8988T (cell line): ENCODE results near the gene SRCIN1.

Experiments used
- DNase-seq: peaks from one replicate; pipeline ENCODE4 v3.0.0; 2011

Gene SRCIN1

DNA sequence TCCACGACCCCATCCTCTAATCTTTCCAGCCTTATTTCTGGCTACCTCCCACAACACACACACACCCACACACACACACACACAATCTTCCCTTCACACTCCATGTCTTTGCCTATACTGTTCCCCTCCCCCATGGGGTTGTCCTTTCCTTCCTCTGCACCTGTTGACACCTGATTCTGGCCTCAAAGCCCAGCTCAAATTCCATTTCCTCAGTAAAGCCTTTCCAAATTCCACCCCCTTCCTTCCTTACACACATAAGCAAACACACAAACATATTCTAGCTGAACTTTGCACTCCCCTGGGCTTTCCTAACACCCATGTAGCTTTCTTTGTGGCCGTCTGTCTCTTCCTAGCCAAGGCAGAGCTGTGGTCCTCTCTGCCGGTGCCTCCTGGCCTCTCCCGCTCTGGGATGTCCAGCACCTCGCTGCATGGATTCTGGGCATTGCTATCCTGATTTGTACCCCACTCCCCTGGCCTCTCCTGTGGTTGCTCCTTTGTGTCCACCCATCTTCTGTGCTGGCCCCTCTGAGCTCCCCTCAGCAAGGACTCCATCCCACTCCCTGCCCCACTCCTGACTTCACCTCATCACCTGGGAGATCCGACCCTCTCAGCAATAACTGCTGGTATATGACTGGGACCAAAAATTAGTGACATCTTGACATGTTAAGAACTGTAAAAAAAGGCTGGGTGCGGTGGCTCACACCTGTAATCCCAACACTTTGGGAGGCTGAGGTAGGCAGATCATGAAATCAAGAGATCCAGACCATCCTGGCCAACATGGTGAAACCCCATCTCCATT lies 8.4 kb upstream of the SRCIN1 start:
- DNase-seq, result no peak

DNA sequence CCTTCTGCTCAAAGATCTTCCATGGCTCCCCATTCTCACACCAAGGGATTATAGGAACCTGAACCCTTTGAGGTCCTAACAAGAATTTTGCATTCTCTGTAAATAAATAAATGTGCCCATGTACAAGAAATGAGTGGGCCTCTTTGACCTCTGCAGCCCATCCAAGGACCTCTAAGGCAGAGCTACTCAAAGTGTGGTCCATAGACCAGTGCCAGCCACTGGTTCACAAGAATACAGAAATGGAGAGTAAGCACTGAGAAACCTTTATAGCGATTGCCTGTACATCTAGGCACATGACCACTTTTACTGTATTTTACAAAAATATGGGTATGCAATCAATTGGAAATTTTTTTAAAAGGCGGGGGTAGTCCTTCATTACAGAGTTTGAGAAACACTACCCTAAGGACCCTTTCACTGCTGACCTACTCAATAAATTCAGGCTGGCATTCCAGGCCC lies 7.8 kb upstream of the SRCIN1 start:
- DNase-seq, result no peak

DNA sequence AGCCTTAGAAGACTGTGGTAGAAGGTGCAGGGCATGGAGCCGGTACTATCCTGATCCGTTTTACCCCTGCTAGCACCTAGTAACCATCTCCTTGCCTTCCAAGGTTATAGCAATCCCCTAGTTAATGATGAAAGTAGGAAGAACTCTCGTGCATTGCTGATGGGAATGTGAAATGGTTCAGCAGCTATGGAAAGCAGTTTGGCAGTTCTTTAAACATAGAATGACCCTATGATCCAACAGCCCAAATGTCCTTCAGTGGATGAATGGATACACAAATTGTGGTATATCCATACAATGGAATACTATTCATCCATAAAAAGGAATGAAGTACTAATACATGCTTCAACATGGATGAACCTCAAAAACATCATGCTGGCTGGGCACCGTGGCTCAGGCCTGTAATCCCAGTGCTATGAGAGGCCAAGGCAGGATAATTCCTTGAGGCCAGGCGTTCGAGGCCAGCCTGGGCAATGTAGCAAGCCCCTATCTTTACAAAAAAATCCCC lies 6.2 kb upstream of the SRCIN1 start:
- DNase-seq, result no peak

DNA sequence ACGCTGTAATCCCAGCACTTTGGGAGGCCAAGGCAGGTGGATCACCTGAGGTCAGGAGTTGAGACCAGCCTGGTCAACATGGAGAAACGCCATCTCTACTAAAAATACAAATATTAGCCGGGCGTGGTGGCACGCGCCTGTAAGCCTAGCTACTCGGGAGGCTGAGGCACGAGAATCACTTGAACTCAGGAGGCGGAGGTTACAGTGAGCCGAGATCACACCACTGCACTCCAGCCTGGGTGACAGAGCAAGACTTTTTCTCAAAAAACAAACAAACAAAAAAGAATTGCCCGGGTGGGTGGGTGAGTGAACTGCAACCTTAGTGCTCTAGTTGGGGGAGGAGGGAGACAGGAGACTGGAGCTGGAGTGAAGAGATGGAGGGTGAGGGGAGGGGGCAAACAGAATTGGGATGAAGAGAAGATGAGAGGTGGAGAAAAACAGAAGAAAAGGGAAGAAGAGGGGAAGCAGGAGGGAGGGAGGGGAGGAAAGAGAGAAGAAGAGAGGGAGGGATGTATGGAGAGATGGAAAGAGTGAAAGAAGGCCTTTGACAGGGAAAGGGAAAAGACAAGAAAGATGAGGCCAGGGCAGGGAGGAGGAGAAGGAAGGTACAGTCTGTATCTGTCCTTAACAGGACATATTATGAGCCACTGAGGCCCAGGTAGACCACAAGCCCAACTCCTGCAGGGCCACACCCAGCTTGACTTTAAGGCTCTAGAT lies 5.5 kb upstream of the SRCIN1 start:
- DNase-seq, result no peak

DNA sequence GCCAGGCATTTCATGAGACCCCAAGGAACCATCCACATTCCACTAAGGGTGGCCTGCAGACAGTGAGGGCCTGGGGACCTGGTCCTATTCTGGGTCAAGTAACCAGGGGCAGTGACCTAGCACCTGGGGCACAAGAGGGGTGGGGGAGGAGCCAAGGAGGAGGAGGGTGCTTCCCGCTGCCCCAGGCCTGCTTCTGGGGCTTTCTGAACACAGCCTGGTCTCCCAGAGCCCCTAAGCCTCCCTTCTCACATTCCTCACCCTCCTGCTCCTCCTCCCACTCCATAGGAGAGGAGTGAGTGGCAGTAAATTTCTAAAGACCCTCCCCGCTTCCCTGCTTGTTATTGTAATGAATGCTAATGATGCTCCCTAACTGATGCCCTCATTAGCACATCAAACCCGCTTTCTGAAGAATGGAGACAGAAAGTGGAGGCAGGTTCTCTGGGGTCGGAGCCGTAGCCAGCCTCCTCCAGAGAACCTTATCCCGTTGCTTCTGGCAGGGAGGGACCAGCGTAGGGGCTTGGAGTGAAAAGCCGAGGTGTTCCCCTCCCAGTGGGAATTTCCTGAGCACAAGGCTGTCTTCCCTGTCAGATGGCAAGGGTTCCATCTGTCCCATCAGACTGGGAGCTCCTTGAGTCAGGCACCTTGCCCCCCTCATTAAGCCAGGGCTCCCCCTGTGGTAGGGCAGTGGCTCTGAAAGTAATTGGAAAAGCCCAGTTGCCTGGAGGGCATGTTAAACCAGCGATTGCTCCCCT lies 3.7 kb upstream of the SRCIN1 start:
- DNase-seq, result no peak

DNA sequence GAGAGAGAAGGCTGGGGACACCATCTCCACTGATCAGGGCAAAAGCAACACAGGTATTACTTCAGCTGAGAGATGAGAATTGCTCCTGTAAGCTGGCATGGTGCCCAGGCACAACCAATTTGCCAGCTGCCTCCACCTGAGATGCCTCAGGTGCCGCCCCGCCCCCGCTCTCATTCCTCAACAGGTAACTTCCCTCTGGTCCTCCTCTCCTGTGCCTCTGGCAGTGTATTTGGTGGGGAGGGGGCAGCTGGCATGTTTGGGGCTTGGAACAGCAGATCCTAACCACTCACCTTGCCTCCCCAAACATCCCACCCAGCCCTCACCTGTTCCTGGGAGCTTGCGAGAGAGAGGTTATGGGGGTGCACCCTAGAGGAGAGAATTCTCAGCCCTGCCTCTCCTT lies 2.9 kb upstream of the SRCIN1 start:
- DNase-seq, result no peak

DNA sequence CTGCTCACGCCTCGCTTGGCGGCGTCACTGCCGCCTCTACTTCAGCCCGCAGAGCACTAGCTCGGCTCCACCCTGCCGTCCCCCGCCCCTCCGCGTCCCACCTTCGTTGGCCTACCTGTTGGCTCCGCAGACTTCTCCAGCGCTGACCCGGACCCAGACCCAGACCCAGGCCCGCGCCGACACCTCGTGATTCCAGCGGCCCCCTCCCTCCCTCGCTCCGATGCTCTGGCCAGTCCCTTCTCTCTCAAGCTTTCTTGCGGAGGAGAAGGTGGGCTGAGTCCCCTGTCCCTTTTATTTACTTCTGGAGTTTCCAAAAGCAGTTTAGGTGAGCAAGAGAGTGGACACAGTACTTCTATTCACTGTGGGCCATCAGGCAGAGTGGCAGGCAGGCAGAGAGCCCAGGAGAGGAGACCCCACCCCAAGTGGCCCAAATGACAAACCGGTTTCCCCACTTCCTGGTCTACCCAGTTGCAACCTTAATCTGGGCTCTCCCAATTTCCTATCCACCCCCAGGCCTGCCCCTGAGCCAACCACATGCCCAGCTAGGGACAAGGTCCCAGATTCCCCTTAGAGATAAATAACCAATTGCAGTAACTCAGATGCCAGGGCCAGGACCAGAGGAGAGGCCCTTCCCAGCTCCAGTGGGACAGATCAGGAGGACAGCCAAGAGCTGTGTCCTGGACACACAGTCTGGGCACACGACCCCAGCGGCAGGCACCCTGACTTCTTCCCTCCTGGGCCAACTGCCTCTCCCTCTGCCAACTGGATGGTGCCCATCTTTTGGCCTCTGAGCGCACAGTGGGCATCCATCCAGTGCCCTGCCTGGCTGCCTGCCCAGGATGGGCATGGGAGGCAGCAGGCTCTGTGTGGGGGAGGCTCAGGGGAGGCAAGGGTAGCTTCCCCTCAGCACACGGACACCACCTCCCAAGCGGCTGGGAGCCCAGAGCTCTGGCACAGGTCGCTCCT lies 1.2 kb upstream of the SRCIN1 start:
- no peak for DNase-seq

DNA sequence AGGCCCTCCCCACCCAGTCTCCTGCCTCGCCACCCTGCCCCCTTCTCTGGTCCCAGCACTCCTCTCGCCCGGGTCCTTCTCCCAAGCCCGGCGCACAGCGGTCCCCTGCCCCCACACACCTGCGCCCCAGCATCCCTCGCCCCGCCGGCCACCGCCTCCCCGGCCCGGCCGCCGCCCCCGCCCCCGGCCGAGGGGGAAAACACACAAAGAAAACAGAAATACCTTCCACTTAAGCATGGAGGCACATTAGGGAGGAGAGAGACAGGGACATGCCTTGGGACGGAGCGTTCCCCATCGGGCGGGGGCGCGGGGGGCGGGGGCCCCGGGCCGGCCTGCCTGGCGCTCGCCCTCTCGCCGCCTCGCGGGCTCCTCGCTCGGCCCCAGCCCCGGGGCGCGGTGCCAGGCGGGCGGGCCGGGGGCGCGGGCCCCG lies 326 bp downstream of the SRCIN1 start:
- DNase-seq, result peak; percentile 80

DNA sequence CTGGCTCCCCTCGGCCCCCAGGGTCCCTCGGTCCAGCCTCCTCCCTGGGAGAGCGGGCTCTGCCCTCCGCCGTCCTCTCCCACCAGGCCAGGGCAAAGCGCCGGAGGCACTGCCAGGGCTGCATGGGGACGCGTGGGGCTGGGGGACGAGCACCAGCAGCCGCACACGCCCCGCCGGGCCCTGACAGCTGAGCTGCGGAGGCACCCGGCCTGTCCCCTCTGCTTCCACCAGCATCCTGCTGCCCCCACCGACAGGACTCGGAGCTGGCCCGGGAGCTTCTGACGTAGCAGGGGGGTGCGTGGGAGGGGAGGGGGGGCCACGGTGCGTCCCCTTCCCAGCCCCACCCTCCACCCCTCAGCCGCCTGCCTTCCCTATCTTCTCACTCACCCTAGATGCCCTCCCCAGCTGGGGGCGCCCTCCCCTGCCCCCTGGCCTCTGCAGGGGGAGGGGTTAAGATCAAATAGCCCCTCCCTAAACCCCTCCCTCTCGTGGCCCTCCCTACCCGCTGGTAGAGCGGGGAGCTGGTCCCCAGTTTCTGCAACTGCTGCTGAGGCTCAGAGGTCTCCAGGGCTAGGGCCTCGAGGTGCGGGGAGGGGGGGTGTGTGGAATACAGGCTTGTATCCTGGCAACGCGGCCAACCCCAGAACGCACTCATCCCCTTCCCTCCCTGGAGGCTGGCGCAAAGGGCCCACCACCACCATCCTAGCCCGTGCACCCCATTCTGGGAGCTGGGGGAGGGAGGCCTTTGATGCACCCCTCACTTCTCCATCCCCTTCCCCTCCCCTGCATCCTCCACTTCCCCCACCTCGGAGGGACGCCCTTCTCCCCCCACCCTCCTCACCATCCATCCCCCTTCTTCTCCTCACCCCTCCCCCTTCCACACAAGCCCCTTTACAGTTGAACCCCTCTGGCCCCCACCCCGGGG lies 1.0 kb downstream of the SRCIN1 start:
- no peak for DNase-seq

DNA sequence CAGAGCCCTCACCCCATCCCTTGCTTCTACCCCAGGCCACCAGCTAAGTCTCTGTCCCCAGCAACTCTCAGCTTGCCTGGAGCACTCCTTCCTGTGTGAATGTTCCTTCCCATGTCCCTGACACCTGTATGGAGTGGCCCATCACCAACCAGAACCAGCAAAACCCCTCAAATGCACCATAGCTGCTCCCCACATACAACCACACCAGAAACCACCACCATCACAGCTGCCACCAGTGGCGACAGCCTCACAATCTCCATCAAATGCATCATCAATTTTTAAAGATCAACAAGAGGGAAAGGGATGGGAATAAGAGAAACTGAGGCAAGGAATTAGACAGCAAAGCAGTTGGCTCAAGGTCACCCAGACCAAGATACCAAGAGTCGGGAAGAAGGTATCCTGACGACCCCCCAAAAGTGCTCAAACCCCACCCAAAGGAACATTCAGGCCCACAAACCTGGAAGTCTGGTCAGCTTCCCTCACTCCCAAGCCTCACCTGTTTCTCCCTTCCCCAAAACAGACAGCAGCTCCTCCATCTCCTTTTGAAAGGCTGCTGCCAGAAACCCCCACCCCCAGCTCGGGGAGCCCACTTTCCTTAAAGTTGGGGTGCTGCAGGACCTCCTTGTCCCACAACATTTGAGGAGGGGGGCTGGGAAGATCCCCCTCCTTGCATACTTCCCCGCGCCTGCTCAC lies 1.8 kb downstream of the SRCIN1 start:
- DNase-seq, result no peak

DNA sequence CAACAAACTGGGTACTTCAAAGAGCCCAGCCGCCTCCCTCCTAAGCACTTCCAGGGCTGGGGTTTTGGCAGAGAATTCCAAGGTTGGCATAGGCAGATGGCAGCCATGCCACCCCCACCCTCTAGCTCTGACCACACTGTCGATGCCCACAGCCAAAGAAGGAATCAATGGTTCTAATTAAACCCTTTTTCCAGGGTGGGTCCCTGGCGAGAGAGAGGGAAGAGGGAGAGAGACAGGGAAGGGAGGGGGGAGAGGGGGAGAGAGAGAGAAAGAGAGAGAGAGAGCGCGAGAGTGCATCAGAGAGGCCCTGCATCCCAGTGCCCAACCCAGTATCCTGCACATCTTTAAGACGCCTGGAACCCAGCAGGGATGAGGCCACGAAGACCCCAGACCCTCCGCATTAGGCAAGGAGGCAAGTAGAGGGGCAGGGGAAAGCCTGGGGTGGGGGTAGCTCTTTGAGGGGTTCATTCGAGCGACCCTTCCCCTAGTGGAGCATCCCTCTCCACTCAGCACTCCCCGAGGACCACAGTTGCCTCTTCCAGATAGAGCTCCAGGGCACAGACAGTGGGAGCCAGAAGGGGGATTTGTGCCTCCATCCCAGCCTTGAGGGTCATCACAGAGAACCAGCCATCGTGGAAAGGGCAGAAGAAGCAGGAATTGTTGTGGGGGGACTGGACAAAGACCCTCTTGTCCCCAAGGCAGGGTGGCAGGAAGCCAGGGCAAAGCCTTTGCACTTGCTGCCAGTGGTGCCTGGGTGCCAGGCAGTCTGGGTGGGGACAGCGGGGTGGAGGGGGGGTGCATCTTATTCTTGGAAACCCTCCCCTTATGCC lies 2.6 kb downstream of the SRCIN1 start:
- no peak for DNase-seq

DNA sequence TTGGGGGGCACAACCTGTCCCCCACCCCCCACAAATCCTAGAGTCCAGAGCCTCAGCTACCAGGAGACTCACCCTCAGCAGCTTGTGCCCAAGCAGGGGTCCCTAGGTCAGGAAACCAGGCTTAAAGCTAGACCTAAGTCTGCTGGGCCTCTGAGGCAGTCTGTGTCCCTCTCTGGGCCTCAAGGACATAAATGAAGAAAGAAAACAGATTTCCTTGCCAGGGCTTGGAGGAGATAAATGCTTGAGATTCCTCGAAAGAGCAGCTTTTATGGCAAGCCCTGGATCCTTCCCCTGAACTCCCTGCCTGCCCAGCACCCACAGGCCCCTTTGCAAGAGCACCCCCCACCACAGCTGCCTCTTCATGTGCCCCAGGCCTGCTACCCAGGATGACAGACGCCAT lies 3.3 kb downstream of the SRCIN1 start:
- DNase-seq, result no peak

DNA sequence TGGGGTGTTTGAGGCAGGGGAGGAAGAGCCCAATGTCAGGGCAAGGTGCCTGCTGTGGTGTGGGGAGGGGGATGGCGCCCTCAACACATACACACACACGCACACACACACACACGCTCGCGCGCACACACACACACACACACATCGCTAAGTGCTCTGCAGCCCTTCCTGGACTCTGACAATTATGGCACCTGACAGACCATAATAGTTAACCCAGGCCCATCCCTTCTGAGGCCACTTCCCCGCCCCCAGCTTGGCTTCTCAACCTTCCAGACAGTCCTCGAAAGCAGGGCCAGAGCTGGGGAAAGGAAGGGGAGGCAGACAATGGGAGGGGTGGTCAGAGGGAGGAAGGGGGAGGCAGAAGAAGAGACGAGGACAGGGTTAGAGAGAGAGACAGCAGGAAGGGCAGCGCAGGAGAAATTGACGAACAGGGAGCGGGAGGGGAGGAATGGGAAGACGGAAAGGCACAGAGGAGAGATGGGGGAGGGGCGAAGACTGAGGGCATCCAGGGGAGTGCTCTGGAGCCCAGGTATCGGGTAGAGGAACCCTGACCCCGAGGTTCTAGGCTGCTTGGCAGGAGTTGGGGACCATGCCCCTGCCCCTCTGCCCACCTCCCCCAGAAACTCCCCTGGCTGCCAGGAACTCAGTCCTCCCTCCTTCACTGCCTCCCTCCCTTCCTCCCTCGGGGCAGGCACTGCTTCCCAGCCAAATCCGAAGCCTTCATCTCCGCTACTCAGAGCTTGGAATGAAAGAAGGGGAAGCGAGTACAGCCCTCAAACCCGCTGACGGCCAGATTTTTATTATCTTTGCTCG lies 4.0 kb downstream of the SRCIN1 start:
- DNase-seq, result no peak

DNA sequence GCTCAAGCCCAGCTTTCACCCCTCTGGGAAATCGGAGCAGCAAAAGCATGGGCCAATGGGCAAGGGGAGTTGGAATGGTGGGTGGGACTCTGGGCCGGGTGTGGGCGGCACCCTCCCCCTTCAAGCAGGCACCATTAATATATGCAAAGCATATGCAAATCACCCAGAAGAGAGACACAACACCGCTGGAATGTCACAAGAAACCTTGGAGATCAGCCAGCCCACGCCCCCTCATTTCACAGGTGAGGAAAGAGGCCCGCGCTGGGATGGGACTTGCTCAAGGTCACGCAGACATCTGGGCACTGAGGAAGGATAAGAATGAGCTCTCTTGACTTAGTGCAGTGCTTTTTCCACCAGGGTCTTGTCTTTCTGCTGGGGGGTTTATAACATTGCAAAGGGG lies 4.8 kb downstream of the SRCIN1 start:
- DNase-seq, result no peak

DNA sequence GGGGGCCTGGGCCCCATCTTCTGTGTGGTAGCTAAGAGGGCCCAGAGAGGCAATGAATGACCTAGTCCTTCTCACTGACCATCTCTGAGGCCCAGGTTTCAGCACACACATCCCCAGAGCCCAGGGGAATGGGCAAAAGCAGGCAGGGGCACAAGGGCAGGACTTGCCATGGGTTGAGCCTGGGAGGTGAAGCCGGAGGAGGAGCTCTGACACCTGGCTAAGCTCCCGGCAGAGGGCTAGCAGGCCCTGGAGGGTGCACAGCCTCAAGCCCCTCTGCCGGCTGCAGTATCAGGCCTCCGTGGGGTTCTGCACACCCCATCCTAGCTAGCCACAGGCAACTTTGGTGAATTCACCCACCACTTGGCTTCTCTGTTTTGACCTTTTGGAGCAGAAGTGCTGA lies 5.3 kb downstream of the SRCIN1 start:
- DNase-seq, result no peak

DNA sequence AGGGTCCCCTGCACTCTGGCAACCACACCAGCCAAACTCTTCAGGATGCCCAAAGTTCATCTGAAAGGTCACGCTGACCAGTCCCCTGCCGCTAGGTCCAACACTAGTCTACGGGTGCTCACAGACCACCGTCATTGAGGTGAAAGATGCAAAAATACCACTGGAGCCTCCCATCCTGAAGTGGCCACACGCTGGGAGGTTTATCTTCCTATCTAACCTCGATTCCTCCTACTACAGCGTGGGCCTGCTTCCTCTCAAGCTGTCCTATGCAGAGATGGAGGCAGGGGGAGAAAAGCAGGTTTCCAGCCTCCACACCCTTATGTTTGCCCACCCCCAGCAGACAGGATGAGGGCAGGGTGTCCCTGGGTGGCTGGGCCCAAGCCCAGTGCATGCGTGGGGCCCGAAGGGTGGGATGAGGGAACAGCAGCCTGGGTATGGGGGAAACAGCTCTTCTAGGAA lies 6.3 kb downstream of the SRCIN1 start:
- DNase-seq, result no peak

DNA sequence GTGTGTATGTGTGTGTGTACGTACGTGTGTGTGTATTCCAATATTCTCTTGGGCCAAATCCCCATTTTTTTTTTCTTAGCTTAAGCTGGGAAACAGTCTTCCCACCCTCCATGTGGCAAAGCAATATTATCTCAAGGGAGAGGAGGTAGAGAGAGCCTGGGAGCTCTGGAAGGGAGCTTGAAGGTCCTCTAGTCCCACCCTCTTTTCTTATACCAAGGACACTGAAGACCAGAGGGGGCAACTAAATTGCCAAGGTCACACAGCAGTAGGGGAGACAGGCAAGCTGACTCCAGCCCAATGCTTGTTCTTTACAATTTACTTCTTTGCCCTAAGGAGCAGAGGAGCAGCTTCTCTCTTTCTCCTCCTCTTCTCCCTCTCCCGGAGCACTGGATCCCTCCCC lies 6.8 kb downstream of the SRCIN1 start:
- no peak for DNase-seq

DNA sequence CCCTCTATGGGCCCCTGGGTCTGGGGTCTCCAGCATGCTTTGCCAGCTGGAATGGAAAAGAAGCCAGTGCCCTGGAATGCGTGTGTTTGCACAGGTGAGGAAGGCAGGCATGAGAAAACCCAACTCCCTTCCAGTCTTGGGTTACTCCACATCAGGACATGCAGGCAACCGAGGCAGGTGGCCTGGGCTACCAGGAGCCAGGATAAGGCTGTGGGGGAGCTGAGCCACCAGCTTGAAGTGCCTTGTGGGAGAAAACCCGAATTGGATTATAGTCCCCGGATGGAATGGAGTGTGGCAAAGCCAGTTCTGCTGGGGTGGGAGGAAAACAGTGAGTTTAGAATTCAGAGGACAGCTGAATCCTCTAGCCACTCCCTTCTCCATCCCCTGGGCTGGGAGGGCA lies 7.2 kb downstream of the SRCIN1 start:
- peak; percentile 69 for DNase-seq

DNA sequence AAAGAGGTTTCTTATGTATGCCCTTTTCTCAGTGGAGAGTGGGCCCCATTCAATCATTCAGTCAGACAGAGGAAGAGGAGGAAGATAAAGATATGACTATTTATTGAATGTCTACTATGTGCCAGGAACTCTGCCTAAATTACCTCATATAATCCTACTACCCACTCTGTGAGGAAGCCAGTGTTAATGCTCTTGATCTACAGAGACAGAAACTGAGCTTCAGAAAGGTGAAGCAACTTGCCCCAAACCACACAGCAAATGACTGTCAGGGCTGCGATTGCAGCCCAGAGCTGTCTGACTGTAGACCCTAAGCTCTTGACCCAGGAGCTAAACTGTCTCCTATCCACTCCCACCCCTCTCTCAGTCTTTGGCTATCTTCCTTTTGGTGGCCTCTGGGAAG lies 8.4 kb downstream of the SRCIN1 start:
- DNase-seq, result no peak
